Activated CD4-positive, alpha-beta T cell treated with anti-CD3 and anti-CD28 coated beads for 48 hours (primary cell): ENCODE results near the gene TBX1.
"Not testable (repeated sequence)": the region's sequence is repeated elsewhere in the genome, so short reads cannot be mapped to it uniquely, and the experiment has no call there.

ENCODE experiments used
- DNase-seq: peaks from one replicate; pipeline ENCODE4 v3.0.0-alpha.2; 2020

TBX1 gene

GRCh38 chr22:19723232-19723982, 37.2 kb upstream of the TBX1 start, which contains the start of gene GP1BB:
Gene GP1BB, plus strand, starts transcription at chr22:19723539. Its CDS starts 31 bp downstream, at chr22:19723570.
- peak; percentile 67 for DNase-seq

GRCh38 chr22:19723983-19724827, 36.4 kb upstream of the TBX1 start:
- peak; percentile 72 for DNase-seq

- no peak for DNase-seq
Observed at GRCh38 chr22:19724927-19725661, 35.5 kb upstream of the TBX1 start.

- not testable (repeated sequence) for DNase-seq
Observed at GRCh38 chr22:19726064-19726788, 34.4 kb upstream of the TBX1 start.

- DNase-seq = no peak
Observed at GRCh38 chr22:19727310-19728150, 33.0 kb upstream of the TBX1 start.

- no peak for DNase-seq
Observed at GRCh38 chr22:19728271-19728670, 32.3 kb upstream of the TBX1 start.

GRCh38 chr22:19728836-19729235, 31.7 kb upstream of the TBX1 start:
- no peak for DNase-seq

- no peak for DNase-seq
Observed at GRCh38 chr22:19729507-19729906, 31.1 kb upstream of the TBX1 start.

GRCh38 chr22:19730198-19730597, 30.4 kb upstream of the TBX1 start:
- DNase-seq = no peak

GRCh38 chr22:19730655-19731360, 29.8 kb upstream of the TBX1 start:
- DNase-seq = peak; percentile 88

- DNase-seq = no peak
Observed at GRCh38 chr22:19731361-19732135, 29.0 kb upstream of the TBX1 start.

- DNase-seq = no peak
Observed at GRCh38 chr22:19732403-19733113, 28.0 kb upstream of the TBX1 start.

- DNase-seq = no peak
Observed at GRCh38 chr22:19733755-19734154, 26.8 kb upstream of the TBX1 start.

- no peak for DNase-seq
Observed at GRCh38 chr22:19734163-19734562, 26.4 kb upstream of the TBX1 start.

- DNase-seq = no peak
Observed at GRCh38 chr22:19734837-19735382, 25.7 kb upstream of the TBX1 start.

- DNase-seq = no peak
Observed at GRCh38 chr22:19735665-19736510, 24.7 kb upstream of the TBX1 start.

GRCh38 chr22:19737846-19738663, 22.5 kb upstream of the TBX1 start:
- no peak for DNase-seq
